Ishikawa (cell line): Measurements from ENCODE around the gene DLK2.

Source experiments
- CEBPB ChIP-seq: IDR thresholded peaks from 2 replicates; pipeline ENCODE4 v1.6.1; 2012
- CREB1 ChIP-seq: IDR thresholded peaks from 2 replicates; pipeline ENCODE4 v1.6.1; 2012; ENCODE audit warnings: low read depth
- EGR1 ChIP-seq: IDR thresholded peaks from 2 replicates; pipeline ENCODE4 v1.6.1; 2012
- EP300 ChIP-seq: IDR thresholded peaks from 2 replicates; pipeline ENCODE4 v1.6.1; 2012; ENCODE audit warnings: borderline replicate concordance
- FOXM1 ChIP-seq: IDR thresholded peaks from 2 replicates; pipeline ENCODE4 v1.6.1; 2012; ENCODE audit warnings: low read depth, borderline replicate concordance
- NFIC ChIP-seq: IDR thresholded peaks from 2 replicates; pipeline ENCODE4 v1.6.1; 2012
- RAD21 ChIP-seq: IDR thresholded peaks from 2 replicates; pipeline ENCODE4 v1.6.1; 2012; ENCODE audit warnings: low read depth
- TAF1 ChIP-seq: IDR thresholded peaks from 2 replicates; pipeline ENCODE4 v1.6.1; 2012; ENCODE audit warnings: low read depth, mild to moderate bottlenecking
- TCF12 ChIP-seq: IDR thresholded peaks from 2 replicates; pipeline ENCODE4 v1.6.1; 2012; ENCODE audit warnings: low read depth
- TEAD4 ChIP-seq: IDR thresholded peaks from 2 replicates; pipeline ENCODE4 v1.6.1; 2012
- YY1 ChIP-seq: IDR thresholded peaks from 2 replicates; pipeline ENCODE4 v1.6.1; 2012; ENCODE audit warnings: low read depth
- ZBTB7A ChIP-seq: IDR thresholded peaks from 2 replicates; pipeline ENCODE4 v1.6.1; 2012; ENCODE audit warnings: low read depth
- TF ChIP-seq, protein P1 (sequence below): IDR thresholded peaks from 2 replicates; pipeline ENCODE4 v1.6.1; 2012; ENCODE audit warnings: low read depth, mild to moderate bottlenecking
- TF ChIP-seq, protein P2 (sequence below): IDR thresholded peaks from 2 replicates; pipeline ENCODE4 v1.6.1; 2012
- TF ChIP-seq, protein P3 (sequence below): IDR thresholded peaks from 2 replicates; pipeline ENCODE4 v1.6.1; 2012

DLK2 gene

DNA sequence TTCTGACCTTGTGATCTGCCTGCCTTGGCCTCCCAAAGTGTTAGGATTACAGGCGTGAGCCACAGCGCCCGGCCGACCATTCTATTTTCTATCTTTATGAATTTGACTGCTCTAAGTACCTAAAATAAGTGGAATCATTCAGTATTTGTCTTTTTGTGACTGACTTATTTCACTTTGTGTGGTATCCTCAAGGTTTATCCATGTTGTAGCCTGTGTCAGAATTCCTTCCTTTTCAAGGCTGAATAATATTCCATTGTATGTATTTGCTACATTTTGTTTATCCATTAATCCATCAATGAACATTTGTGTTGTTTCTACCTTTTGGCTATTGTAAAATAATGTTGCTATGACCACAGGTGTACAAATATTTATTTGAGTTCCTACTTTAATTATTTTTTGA lies 17.2 kb upstream of the DLK2 start:
- TF ChIP-seq RAD21: no peak
- no peak for TF ChIP-seq ZBTB7A
- no peak for TF ChIP-seq TAF1
- no peak for TF ChIP-seq NFIC
- TF ChIP-seq TEAD4: no peak
- no peak for TF ChIP-seq CEBPB
- no peak for TF ChIP-seq EP300
- TF ChIP-seq TCF12: no peak
- TF ChIP-seq, protein P1, sequence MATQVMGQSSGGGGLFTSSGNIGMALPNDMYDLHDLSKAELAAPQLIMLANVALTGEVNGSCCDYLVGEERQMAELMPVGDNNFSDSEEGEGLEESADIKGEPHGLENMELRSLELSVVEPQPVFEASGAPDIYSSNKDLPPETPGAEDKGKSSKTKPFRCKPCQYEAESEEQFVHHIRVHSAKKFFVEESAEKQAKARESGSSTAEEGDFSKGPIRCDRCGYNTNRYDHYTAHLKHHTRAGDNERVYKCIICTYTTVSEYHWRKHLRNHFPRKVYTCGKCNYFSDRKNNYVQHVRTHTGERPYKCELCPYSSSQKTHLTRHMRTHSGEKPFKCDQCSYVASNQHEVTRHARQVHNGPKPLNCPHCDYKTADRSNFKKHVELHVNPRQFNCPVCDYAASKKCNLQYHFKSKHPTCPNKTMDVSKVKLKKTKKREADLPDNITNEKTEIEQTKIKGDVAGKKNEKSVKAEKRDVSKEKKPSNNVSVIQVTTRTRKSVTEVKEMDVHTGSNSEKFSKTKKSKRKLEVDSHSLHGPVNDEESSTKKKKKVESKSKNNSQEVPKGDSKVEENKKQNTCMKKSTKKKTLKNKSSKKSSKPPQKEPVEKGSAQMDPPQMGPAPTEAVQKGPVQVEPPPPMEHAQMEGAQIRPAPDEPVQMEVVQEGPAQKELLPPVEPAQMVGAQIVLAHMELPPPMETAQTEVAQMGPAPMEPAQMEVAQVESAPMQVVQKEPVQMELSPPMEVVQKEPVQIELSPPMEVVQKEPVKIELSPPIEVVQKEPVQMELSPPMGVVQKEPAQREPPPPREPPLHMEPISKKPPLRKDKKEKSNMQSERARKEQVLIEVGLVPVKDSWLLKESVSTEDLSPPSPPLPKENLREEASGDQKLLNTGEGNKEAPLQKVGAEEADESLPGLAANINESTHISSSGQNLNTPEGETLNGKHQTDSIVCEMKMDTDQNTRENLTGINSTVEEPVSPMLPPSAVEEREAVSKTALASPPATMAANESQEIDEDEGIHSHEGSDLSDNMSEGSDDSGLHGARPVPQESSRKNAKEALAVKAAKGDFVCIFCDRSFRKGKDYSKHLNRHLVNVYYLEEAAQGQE: no peak
- no peak for TF ChIP-seq CREB1
- TF ChIP-seq FOXM1: no peak
- TF ChIP-seq, protein P2, sequence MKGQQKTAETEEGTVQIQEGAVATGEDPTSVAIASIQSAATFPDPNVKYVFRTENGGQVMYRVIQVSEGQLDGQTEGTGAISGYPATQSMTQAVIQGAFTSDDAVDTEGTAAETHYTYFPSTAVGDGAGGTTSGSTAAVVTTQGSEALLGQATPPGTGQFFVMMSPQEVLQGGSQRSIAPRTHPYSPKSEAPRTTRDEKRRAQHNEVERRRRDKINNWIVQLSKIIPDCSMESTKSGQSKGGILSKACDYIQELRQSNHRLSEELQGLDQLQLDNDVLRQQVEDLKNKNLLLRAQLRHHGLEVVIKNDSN: no peak
- no peak for TF ChIP-seq YY1
- no peak for TF ChIP-seq EGR1
- TF ChIP-seq, protein P3, sequence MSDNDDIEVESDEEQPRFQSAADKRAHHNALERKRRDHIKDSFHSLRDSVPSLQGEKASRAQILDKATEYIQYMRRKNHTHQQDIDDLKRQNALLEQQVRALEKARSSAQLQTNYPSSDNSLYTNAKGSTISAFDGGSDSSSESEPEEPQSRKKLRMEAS: no peak

DNA sequence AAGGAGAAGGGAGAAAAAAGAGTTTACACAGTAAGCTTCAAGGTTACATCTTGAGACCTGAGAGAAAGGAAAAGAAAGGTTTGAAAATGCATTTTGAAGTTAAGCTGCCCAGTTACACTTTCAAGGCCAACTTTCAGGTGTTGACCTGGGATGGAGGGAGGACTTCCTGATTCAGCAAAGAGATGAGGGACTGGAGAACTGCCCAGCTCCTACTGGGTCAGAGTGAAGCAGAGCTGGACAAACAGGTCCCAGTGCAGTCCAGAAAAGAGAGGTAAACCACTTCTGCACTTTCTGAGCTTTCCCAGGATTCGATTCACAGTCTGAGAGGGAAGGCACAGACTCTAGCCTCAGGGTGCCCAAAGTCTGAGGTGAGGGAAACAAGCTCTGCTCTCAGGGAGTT lies 16.1 kb upstream of the DLK2 start:
- no peak for TF ChIP-seq RAD21
- TF ChIP-seq, protein P1: no peak
- TF ChIP-seq TEAD4: no peak
- no peak for TF ChIP-seq YY1
- no peak for TF ChIP-seq NFIC
- TF ChIP-seq EGR1: no peak
- TF ChIP-seq CEBPB: no peak
- no peak for TF ChIP-seq TAF1
- no peak for TF ChIP-seq CREB1
- no peak for TF ChIP-seq EP300
- no peak for TF ChIP-seq FOXM1
- TF ChIP-seq, protein P3: no peak
- TF ChIP-seq, protein P2: no peak
- TF ChIP-seq ZBTB7A: no peak

DNA sequence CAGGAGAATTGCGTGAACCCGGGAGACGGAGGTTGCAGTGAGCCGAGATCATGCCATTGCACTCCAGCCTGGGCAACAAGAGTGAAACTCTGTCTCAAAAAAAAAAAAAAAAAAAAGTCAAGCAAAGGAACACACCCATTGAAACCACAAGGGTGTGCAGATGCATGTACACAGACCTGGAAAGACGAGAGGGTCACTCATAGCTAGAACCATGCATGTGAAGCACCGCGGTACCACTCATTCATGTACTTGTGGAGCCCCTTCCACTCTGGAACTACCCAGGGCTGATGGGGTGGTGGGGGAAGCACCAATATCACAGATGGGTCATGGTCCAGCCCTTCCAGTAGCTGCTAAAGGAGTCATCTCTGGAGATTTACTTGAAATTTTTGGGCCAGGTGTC lies 14.6 kb upstream of the DLK2 start:
- TF ChIP-seq TAF1 (no peak), CREB1 (no peak), FOXM1 (no peak), NFIC (no peak), EP300 (no peak)

DNA sequence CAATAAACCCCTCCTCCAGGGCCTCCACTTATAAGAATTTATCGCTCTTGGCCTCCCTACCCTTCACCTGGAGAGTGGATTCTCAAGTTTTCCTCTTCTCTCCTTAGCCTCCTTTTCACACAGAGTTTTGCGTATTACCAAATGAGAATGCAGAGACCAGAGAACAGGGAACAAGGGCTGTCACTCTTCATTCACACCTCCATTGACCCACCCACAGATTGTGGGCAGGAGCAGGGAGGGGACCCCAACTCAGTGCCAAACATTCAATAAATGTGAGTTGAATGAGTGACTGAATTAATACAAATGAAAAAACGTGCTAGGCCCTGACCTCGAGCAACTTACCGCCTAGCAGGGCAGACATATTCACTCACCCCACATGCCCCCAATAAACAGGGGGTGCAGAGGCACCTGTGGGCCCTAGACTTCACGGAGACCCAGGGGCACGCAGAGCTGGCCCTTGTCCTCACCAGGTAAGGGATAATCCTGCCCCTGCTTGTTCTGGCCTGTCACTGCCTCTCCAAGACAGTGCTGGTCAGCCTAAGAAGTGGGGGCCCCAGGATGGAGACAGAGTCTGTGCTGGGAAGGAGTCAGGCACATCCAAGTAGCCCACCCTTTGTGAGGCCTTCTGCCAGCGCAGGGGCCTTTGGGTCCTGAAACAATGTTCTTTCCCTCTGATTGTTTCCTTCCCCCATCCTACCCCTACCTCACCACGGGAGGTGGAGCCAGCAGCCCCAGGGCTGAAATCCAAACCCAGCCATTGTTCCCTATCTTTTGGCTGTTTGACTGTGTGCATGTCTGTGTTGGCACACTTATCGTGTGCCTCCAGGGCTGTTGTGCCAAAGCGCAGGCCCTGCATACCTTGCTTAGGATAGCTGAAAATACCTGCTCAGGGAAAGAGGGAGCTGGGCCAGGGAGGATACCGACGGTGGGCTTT lies 13.7 kb upstream of the DLK2 start:
- TF ChIP-seq YY1: 0 out of 2 replicates have a peak, but pooled peaks have one; percentile 20
- TF ChIP-seq, protein P1: no peak

DNA sequence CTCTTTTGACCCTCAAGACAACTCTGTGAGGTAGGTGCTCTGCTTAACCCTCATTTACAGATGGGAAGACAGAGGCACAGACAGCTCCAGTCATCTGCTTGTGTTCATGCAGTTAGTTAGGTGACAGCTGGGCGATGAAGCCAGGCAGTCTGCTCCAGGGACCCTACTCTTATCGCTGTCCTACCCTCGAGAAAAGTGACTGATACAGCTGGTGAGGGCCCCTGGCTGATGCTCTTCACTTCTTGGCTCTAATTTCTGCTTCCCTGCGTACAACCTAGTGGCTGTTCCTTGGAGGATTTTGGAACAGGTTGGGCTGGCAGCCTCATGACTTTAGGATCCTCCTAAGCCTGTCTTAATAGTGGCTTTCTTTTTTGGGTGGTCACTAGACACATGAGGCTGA lies 12.9 kb upstream of the DLK2 start:
- TF ChIP-seq RAD21 (no peak), NFIC (no peak), EGR1 (no peak), YY1 (no peak)
- TF ChIP-seq, protein P3: no peak
- TF ChIP-seq, protein P1: no peak
- TF ChIP-seq, protein P2: no peak
